Neural cell (in vitro differentiated cells): ENCODE results near the gene TLE1. TPM values are rescaled to one million over a fixed set of nuclear protein-coding genes. Genes with fewer than 3 reads are reported as not detected.

Experiments
- H2AFZ ChIP-seq: fragments of 200-600, 300-800 bp; sonication (generic), shearing (Covaris generic); 2 replicates; pipeline ENCODE4 v1.6.0; 2014; ENCODE audit warnings: low read depth, mild to moderate bottlenecking, antibody characterized with exemption, low read length, moderate library complexity
- H3F3A ChIP-seq: fragments of 200-600 bp; shearing (Covaris generic); 2 replicates; pipeline ENCODE4 v1.6.1; 2016; ENCODE audit warnings: mild to moderate bottlenecking, moderate library complexity, mixed read lengths, antibody characterized with exemption, low read length; ENCODE audit not compliant: insufficient read depth, poor library complexity, severe bottlenecking
- H3K27ac ChIP-seq: fragments of 200-600, 300-800 bp; sonication (generic), shearing (Covaris generic); 2 replicates; pipeline ENCODE4 v1.5.1; 2014; ENCODE audit warnings: mild to moderate bottlenecking, low read length, moderate library complexity
- H3K27me3 ChIP-seq: fragments of 300-800, 200-600 bp; sonication (generic), shearing (Covaris generic); 2 replicates; pipeline ENCODE4 v1.6.0; 2014; ENCODE audit warnings: mild to moderate bottlenecking, low read depth, low read length, moderate library complexity; ENCODE audit not compliant: insufficient read depth
- H3K36me3 ChIP-seq: fragments of 300-800, 200-600 bp; sonication (generic), shearing (Covaris generic); 2 replicates; pipeline ENCODE4 v1.5.1; 2014; ENCODE audit warnings: mild to moderate bottlenecking, antibody characterized with exemption, low read length, moderate library complexity; ENCODE audit not compliant: insufficient read depth
- H3K4me2 ChIP-seq: fragments of 300-800, 200-600 bp; sonication (generic), shearing (Covaris generic); 2 replicates; pipeline ENCODE4 v1.6.0; 2014; ENCODE audit warnings: mild to moderate bottlenecking, low read length
- H3K4me3 ChIP-seq: fragments of 300-800, 200-600 bp; sonication (generic), shearing (Covaris generic); 2 replicates; pipeline ENCODE4 v1.5.1; 2014; ENCODE audit warnings: mild to moderate bottlenecking, low read length, moderate library complexity
- H3K79me2 ChIP-seq: fragments of 200-600 bp; shearing (Covaris generic); replicated peaks from 2 replicates; pipeline ENCODE4 v1.6.0; 2014; ENCODE audit warnings: mild to moderate bottlenecking, low read length, moderate library complexity; ENCODE audit not compliant: insufficient read depth
- H3K9ac ChIP-seq: fragments of 300-800, 200-600 bp; sonication (generic), shearing (Covaris generic); 2 replicates; pipeline ENCODE4 v1.6.1; 2016; ENCODE audit warnings: mild to moderate bottlenecking, low read length, mixed read lengths
- H3K9me2 ChIP-seq: fragments of 200-600 bp; shearing (Covaris generic); 2 replicates; pipeline ENCODE4 v1.6.1; 2016; ENCODE audit warnings: mild to moderate bottlenecking, low read length, mixed read lengths; ENCODE audit not compliant: insufficient read depth
- H3K9me3 ChIP-seq: fragments of 200-600, 300-800 bp; sonication (generic), shearing (Covaris generic); 2 replicates; pipeline ENCODE4 v1.6.1; 2016; ENCODE audit warnings: mild to moderate bottlenecking, mixed run types, low read length, moderate library complexity, mixed read lengths
- H4K20me1 ChIP-seq: fragments of 200-600 bp; shearing (Covaris generic); 2 replicates; pipeline ENCODE4 v1.6.1; 2016; ENCODE audit warnings: mild to moderate bottlenecking, mixed run types; ENCODE audit not compliant: insufficient read depth
- EP300 ChIP-seq: fragments of 450-650 bp; conservative IDR thresholded peaks from 2 replicates; pipeline ENCODE4 v1.6.1; 2014; ENCODE audit warnings: antibody characterized with exemption, mild to moderate bottlenecking, moderate library complexity; ENCODE audit not compliant: poor library complexity, severe bottlenecking
- EZH2 ChIP-seq: fragments of 200-600, 300-800 bp; shearing (Covaris generic), sonication (generic); IDR thresholded peaks from 2 replicates; pipeline ENCODE4 v1.6.1; 2014; ENCODE audit warnings: antibody characterized with exemption, low read length, borderline replicate concordance, mild to moderate bottlenecking; ENCODE audit not compliant: insufficient read depth, poor library complexity, severe bottlenecking
- MXI1 ChIP-seq: fragments of 450-650 bp; conservative IDR thresholded peaks from 2 replicates; pipeline ENCODE4 v1.6.1; 2014; ENCODE audit warnings: antibody characterized with exemption, mild to moderate bottlenecking; ENCODE audit not compliant: poor library complexity, severe bottlenecking
- POLR2AphosphoS5 ChIP-seq: IDR thresholded peaks from 2 replicates; pipeline ENCODE4 v1.6.1; 2012
- RAD21 ChIP-seq: fragments of 450-650 bp; conservative IDR thresholded peaks from 2 replicates; pipeline ENCODE4 v1.6.1; 2014; ENCODE audit warnings: antibody characterized with exemption, mild to moderate bottlenecking, moderate library complexity
- SMC3 ChIP-seq: fragments of 450-650 bp; conservative IDR thresholded peaks from 2 replicates; pipeline ENCODE4 v1.6.1; 2014; ENCODE audit warnings: antibody characterized with exemption, mild to moderate bottlenecking, moderate library complexity; ENCODE audit not compliant: poor library complexity
- TAF1 ChIP-seq: IDR thresholded peaks from 2 replicates; pipeline ENCODE4 v1.6.1; 2012; ENCODE audit warnings: low read depth
- polyA plus RNA-seq: library from polyadenylated mRNA; depleted of rRNA; stranded (reverse); fragments of >200 nt; gene quantifications from 2 replicates; pipeline ENCODE4 v1.2.3, GENCODE V29; 2014
- TF ChIP-seq, protein P1 (sequence below): fragments of 450-650 bp; IDR thresholded peaks from 2 replicates; pipeline ENCODE4 v1.5.1; 2014; ENCODE audit warnings: antibody characterized with exemption, mild to moderate bottlenecking, moderate library complexity; ENCODE audit not compliant: poor library complexity, severe bottlenecking
- TF ChIP-seq, protein P2 (sequence below): IDR thresholded peaks from 2 replicates; pipeline ENCODE4 v1.6.1; 2012; ENCODE audit warnings: borderline replicate concordance

TLE1 gene
- polyA plus RNA-seq, 1 donor from 2014 or later = 93.6 TPM

DNA sequence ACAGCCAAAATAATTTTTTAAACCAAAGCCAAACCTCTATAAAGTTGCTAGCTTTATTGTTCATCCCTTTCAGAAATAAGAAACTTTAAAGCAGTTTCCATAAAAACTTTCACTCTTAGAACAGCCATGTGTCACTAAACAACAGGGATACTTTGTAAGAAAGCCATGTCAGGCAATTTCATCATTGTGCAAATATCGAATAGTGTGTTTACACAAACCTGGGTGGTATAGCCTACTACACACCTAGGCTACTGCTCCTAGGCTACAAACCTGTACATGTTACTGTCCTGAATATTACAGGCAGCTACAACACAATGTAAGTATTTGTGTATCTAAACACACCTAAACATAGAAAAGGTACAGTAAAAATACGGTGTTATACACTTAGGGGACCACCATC lies 59.9 kb downstream of the TLE1 start:
- peaks cover 6% of the 10 kb centered on the region for H3K36me3 ChIP-seq
- no peak overlapping the region for H3K4me3 ChIP-seq
- H3K27ac ChIP-seq = no peak overlapping the region
- H4K20me1 ChIP-seq = no peaks in the 10 kb centered on the region
- H3K79me2 ChIP-seq = peaks cover 5% of the 10 kb centered on the region
- H3K9me2 ChIP-seq = no peaks in the 10 kb centered on the region
- H3F3A ChIP-seq = peaks cover 6% of the 10 kb centered on the region
- H3K4me2 ChIP-seq = no peak overlapping the region
- H3K27me3 ChIP-seq = no peaks in the 10 kb centered on the region
- TF ChIP-seq EP300 (no peak), POLR2AphosphoS5 (no peak), TAF1 (no peak), SMC3 (no peak), MXI1 (no peak)
- TF ChIP-seq, protein P1, sequence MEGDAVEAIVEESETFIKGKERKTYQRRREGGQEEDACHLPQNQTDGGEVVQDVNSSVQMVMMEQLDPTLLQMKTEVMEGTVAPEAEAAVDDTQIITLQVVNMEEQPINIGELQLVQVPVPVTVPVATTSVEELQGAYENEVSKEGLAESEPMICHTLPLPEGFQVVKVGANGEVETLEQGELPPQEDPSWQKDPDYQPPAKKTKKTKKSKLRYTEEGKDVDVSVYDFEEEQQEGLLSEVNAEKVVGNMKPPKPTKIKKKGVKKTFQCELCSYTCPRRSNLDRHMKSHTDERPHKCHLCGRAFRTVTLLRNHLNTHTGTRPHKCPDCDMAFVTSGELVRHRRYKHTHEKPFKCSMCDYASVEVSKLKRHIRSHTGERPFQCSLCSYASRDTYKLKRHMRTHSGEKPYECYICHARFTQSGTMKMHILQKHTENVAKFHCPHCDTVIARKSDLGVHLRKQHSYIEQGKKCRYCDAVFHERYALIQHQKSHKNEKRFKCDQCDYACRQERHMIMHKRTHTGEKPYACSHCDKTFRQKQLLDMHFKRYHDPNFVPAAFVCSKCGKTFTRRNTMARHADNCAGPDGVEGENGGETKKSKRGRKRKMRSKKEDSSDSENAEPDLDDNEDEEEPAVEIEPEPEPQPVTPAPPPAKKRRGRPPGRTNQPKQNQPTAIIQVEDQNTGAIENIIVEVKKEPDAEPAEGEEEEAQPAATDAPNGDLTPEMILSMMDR = no peak
- TF ChIP-seq, protein P2, sequence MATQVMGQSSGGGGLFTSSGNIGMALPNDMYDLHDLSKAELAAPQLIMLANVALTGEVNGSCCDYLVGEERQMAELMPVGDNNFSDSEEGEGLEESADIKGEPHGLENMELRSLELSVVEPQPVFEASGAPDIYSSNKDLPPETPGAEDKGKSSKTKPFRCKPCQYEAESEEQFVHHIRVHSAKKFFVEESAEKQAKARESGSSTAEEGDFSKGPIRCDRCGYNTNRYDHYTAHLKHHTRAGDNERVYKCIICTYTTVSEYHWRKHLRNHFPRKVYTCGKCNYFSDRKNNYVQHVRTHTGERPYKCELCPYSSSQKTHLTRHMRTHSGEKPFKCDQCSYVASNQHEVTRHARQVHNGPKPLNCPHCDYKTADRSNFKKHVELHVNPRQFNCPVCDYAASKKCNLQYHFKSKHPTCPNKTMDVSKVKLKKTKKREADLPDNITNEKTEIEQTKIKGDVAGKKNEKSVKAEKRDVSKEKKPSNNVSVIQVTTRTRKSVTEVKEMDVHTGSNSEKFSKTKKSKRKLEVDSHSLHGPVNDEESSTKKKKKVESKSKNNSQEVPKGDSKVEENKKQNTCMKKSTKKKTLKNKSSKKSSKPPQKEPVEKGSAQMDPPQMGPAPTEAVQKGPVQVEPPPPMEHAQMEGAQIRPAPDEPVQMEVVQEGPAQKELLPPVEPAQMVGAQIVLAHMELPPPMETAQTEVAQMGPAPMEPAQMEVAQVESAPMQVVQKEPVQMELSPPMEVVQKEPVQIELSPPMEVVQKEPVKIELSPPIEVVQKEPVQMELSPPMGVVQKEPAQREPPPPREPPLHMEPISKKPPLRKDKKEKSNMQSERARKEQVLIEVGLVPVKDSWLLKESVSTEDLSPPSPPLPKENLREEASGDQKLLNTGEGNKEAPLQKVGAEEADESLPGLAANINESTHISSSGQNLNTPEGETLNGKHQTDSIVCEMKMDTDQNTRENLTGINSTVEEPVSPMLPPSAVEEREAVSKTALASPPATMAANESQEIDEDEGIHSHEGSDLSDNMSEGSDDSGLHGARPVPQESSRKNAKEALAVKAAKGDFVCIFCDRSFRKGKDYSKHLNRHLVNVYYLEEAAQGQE = no peak
- H3K9ac ChIP-seq = no peak overlapping the region
- H2AFZ ChIP-seq = no peak overlapping the region
- no peaks in the 10 kb centered on the region for H3K9me3 ChIP-seq

DNA sequence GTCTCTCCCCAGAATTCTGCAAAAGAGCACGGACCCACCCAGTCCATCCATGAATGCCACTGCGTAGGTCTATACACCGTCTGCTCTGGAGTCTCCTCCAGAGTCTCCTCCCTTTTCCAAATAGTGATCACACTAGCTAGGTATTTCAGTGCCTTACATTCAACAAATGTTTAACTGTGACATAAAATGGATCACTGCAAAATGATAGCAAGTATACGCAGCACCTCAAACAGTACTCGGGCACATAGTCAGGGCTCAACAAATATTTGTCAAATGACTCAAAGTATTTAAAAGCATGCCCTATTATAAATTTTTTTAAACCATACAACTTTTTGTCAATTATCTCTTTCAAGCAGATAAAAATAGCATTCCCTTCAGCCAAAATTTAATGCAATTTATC lies 60.5 kb downstream of the TLE1 start:
- H3K36me3 ChIP-seq = peaks cover 6% of the 10 kb centered on the region
- no peaks in the 10 kb centered on the region for H4K20me1 ChIP-seq
- H3F3A ChIP-seq = peaks cover 6% of the 10 kb centered on the region
- H3K4me2 ChIP-seq = no peak overlapping the region
- no peak overlapping the region for H3K27ac ChIP-seq
- no peak overlapping the region for H3K9ac ChIP-seq
- H3K79me2 ChIP-seq = peaks cover 5% of the 10 kb centered on the region
- no peak overlapping the region for H2AFZ ChIP-seq
- no peaks in the 10 kb centered on the region for H3K27me3 ChIP-seq
- TF ChIP-seq RAD21 (no peak), SMC3 (no peak), EZH2 (no peak), TAF1 (no peak), EP300 (no peak), MXI1 (no peak), POLR2AphosphoS5 (no peak)
- TF ChIP-seq, protein P1 = no peak
- TF ChIP-seq, protein P2 = no peak
- no peaks in the 10 kb centered on the region for H3K9me2 ChIP-seq
- H3K9me3 ChIP-seq = no peaks in the 10 kb centered on the region
- no peak overlapping the region for H3K4me3 ChIP-seq
